ENCODE results near the gene TDRD7.

- no peak for TF ChIP-seq PRPF4 (IDR thresholded peaks at IDR 0.05; ENCODE audit: low read depth, low read length, poor library complexity, severe bottlenecking)
- TF ChIP-seq CREB1 (IDR thresholded peaks at IDR 0.05), result no peak
- TF ChIP-seq CREB1 (CRISPR knock-in tag; IDR thresholded peaks at IDR 0.05), result no peak
- no peak for TF ChIP-seq POLR2A (IDR thresholded peaks at IDR 0.05; ENCODE audit: insufficient read depth in 1 of 2, low read depth in 2 of 2, low read length in 2 of 2)
- TF ChIP-seq CTCF (CRISPR knock-in tag; IDR thresholded peaks at IDR 0.05), result no peak
- peak; percentile 4; the same call in 1 of the 2 replicates for TF ChIP-seq HNF4G (IDR thresholded peaks at IDR 0.05; ENCODE audit: borderline replicate concordance, low read depth, low read length)
- no peak for TF ChIP-seq HNF4G (CRISPR knock-in tag; IDR thresholded peaks at IDR 0.05; ENCODE audit: borderline replicate concordance, low read depth)
- no peak for TF ChIP-seq ZNF639 (CRISPR knock-in tag; conservative IDR thresholded peaks at IDR 0.05)
- no peak for TF ChIP-seq NFKB2 (CRISPR knock-in tag; IDR thresholded peaks at IDR 0.05; ENCODE audit: borderline replicate concordance)
- TF ChIP-seq, protein P1, sequence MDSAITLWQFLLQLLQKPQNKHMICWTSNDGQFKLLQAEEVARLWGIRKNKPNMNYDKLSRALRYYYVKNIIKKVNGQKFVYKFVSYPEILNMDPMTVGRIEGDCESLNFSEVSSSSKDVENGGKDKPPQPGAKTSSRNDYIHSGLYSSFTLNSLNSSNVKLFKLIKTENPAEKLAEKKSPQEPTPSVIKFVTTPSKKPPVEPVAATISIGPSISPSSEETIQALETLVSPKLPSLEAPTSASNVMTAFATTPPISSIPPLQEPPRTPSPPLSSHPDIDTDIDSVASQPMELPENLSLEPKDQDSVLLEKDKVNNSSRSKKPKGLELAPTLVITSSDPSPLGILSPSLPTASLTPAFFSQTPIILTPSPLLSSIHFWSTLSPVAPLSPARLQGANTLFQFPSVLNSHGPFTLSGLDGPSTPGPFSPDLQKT (CRISPR knock-in tag; IDR thresholded peaks at IDR 0.05; ENCODE audit: borderline replicate concordance), result no peak
- no peak for TF ChIP-seq ZSCAN30 (CRISPR knock-in tag; IDR thresholded peaks at IDR 0.05)
- TF ChIP-seq EZH2 (conservative IDR thresholded peaks at IDR 0.05; ENCODE audit: low read depth, low read length), result no peak
- no peak for TF ChIP-seq ARID4A (CRISPR knock-in tag; IDR thresholded peaks at IDR 0.05; ENCODE audit: borderline replicate concordance)
- no peak for TF ChIP-seq RAD21 (CRISPR knock-in tag; IDR thresholded peaks at IDR 0.05)
Observed at GRCh38 chr9:97478301-97478981, 66.5 kb downstream of the TDRD7 start.

All from HepG2 (cell line).